Pancreas (tissue), 10 donors: ENCODE measurements around the gene ZFYVE28. TPM values are rescaled to one million over a fixed set of nuclear protein-coding genes. Genes with fewer than 3 reads are reported as not detected.

Source experiments
- ATAC-seq, 4 donors: fragments of 200-7000 bp; cut with Tn5 transposase; one replicate each; pipeline versions ENCODE4 v1.8.0 to v1.9.1; 2020; ENCODE audit warnings: mild to moderate bottlenecking in 4 of 4, moderate library complexity in 4 of 4
- DNase-seq, 6 donors: peaks; one replicate each; pipeline ENCODE4 v3.0.0-alpha.2; 2020
- FAIRE-seq: peaks from 2 replicates; lab custom pipeline; 2012; peaks lifted over from hg19 to GRCh38; lab: Jason Lieb, UNC
- H3K27ac ChIP-seq, 4 donors: fragments of 200-600 bp; sonication (generic); 1 replicate in 3 of 4; 2 replicates in 1 of 4; pipeline versions ENCODE4 v1.5.0 to v1.8.0; 2020
- H3K27me3 ChIP-seq, 4 donors: fragments of 200-600 bp; one replicate each; pipeline ENCODE4 v1.8.0; 2021
- H3K36me3 ChIP-seq, 3 donors: fragments of 200-600 bp; sonication (generic) in 1 of 3; one replicate each; pipeline versions ENCODE4 v1.5.0 to v1.8.0; 2020 to 2021
- H3K4me1 ChIP-seq, 3 donors: fragments of 200-600 bp; one replicate each; pipeline ENCODE4 v1.8.0; 2021
- H3K4me3 ChIP-seq, 4 donors: fragments of 200-600 bp; sonication (generic) in 2 of 4; one replicate each; pipeline versions ENCODE4 v1.5.0 to v1.8.0; 2020 to 2021
- H3K9me3 ChIP-seq, 4 donors: fragments of 200-600 bp; one replicate each; pipeline ENCODE4 v1.8.0; 2021
- CTCF ChIP-seq, 4 donors: fragments of 200-600 bp; sonication (generic) in 3 of 4; IDR thresholded peaks; one replicate each; pipeline versions ENCODE4 v1.5.0 to v1.8.0; 2021; ENCODE audit warnings: antibody characterized with exemption in 4 of 4
- WGBS, 2 donors: extraction: QIAGEN DNeasy Blood & Tissue Kit; methylation state at CpG; one replicate each; pipeline ENCODE4 v1.1.7; 2013; 5-methylcytosine and 5-hydroxymethylcytosine counted together
- intact Hi-C, 3 donors: fragments of 100-400 bp; cut with DNase I; formaldehyde crosslinking; loops; one replicate each; pipeline versions ENCODE4 v1.11.1 to v1.14.2; 2022
- polyA plus RNA-seq, 2 donors: library from polyadenylated mRNA; stranded (reverse); fragments of 200-250 nt; gene quantifications; one replicate each; pipeline ENCODE4 v1.2.3, GENCODE V29; 2013
- total RNA-seq, 6 donors: library from RNA; stranded (reverse); fragmentation: NEBNext Ultra II Directional in 4 of 6; extraction: Animal tissue kit (Norgen Biotek cat#: 25700) in 4 of 6; gene quantifications; one replicate each; pipeline versions ENCODE4 v1.2.1 to v1.2.4, GENCODE V29; 2021 to 2023
- donor health status: healthy with polysubstance abuse.
- donor health status: DM: no; HTN: no; CAD: no; lungs with moderate emphysema.
- donor health status: DM: no; HTN: no; CAD: no.
- donor health status: control.
- donor health status: control.
- donor health status: Bipolar disorder and iron deficiency.
- donor health status: DM: yes; HTN: yes; CAD: no.
- donor health status: DM: no; HTN: no; CAD: no.
- donor health status: DM: no; HTN: no; CAD: no.
- donor health status: DM: yes; HTN: yes; CAD: no.

Gene ZFYVE28
- total and polyA plus RNA-seq, 8 donors, result 3.8 to 13.4 (median 6.0) TPM

- 93 to 94% methylated on average over 21 of the region's 21 CpGs for WGBS, 2 donors
- intact Hi-C loops, result no loop called here
- no peaks in the 10 kb centered on the region for H3K4me1 ChIP-seq
- DNase-seq (peak in 1 of 6 donors; percentile 5), FAIRE-seq (no peak), ATAC-seq (no peak)
- no peak overlapping the region for H3K27ac ChIP-seq
- H3K9me3 ChIP-seq, result no peaks in the 10 kb centered on the region
- no peak overlapping the region for H3K4me3 ChIP-seq
- H3K36me3 ChIP-seq, result no peaks in the 10 kb centered on the region
- H3K27me3 ChIP-seq, result no peaks in the 10 kb centered on the region
- TF ChIP-seq CTCF (IDR thresholded peaks at IDR 0.05), result no peak
These were observed 86.1 kb downstream of the ZFYVE28 start for GRCh38 chr4:2332201-2332975.

GRCh38 chr4:2331519-2332200 lies 86.8 kb downstream of the ZFYVE28 start:
- H3K4me3 ChIP-seq, result no peak overlapping the region
- 95 to 97% methylated on average over 13 of the region's 13 CpGs for WGBS, 2 donors
- no peaks in the 10 kb centered on the region for H3K4me1 ChIP-seq
- ATAC-seq, result no peak
- no peak for TF ChIP-seq CTCF (IDR thresholded peaks at IDR 0.05)
- intact Hi-C loops, result no loop called here
- FAIRE-seq, result no peak
- H3K36me3 ChIP-seq, result no peaks in the 10 kb centered on the region
- DNase-seq, result peak in 1 of 6 donors; percentile 4
- no peak overlapping the region for H3K27ac ChIP-seq
- H3K9me3 ChIP-seq, result no peaks in the 10 kb centered on the region
- H3K27me3 ChIP-seq, result no peaks in the 10 kb centered on the region

GRCh38 chr4:2331043-2331420 lies 87.4 kb downstream of the ZFYVE28 start:
- FAIRE-seq (no peak), DNase-seq (peak in 1 of 6 donors; percentile 1), ATAC-seq (no peak)
- Histone ChIP-seq H3K4me1 (no peaks in the 10 kb centered on the region), H3K27ac (no peak overlapping the region), H3K4me3 (no peak overlapping the region), H3K9me3 (no peaks in the 10 kb centered on the region), H3K27me3 (no peaks in the 10 kb centered on the region), H3K36me3 (no peaks in the 10 kb centered on the region)
- intact Hi-C loops, result no loop called here
- TF ChIP-seq CTCF (IDR thresholded peaks at IDR 0.05), result no peak
- 84 to 88% methylated on average over 11 of the region's 11 CpGs for WGBS, 2 donors

GRCh38 chr4:2330091-2331042 lies 88.1 kb downstream of the ZFYVE28 start:
- no peak overlapping the region for H3K27ac ChIP-seq
- H3K9me3 ChIP-seq, result no peaks in the 10 kb centered on the region
- ATAC-seq (peak; percentile 32 to 84 (median 74)), FAIRE-seq (no peak), DNase-seq (peak in 1 of 6 donors; percentile 5)
- TF ChIP-seq CTCF (IDR thresholded peaks at IDR 0.05), result no peak
- 79 to 82% methylated on average over 19 of the region's 19 CpGs for WGBS, 2 donors
- H3K36me3 ChIP-seq, result no peaks in the 10 kb centered on the region
- H3K27me3 ChIP-seq, result no peaks in the 10 kb centered on the region
- no peak overlapping the region for H3K4me3 ChIP-seq
- intact Hi-C loops, result no loop called here
- H3K4me1 ChIP-seq, result no peaks in the 10 kb centered on the region
